Mesendoderm (in vitro differentiated cells): Measurements from ENCODE around the gene C12orf75.
A peak's percentile ranks its signal among the peaks of the same experiment; 100 is the strongest.

ENCODE experiments used
- DNase-seq: peaks from one replicate; pipeline ENCODE4 v3.0.0; 2013
- H2AK5ac ChIP-seq: 2 replicates; pipeline ENCODE4 v1.6.1; 2013; ENCODE audit warnings: low read length, inconsistent platforms
- H2BK120ac ChIP-seq: 2 replicates; pipeline ENCODE4 v1.6.1; 2013; ENCODE audit warnings: low read depth, mild to moderate bottlenecking, low read length, moderate library complexity, mixed read lengths
- H2BK15ac ChIP-seq: replicated peaks from 2 replicates; pipeline ENCODE4 v1.6.1; 2013; ENCODE audit warnings: low read depth, mild to moderate bottlenecking, moderate library complexity
- H2BK5ac ChIP-seq: 2 replicates; pipeline ENCODE4 v1.6.1; 2013; ENCODE audit warnings: low read length, inconsistent platforms
- H3K18ac ChIP-seq: 2 replicates; pipeline ENCODE4 v1.6.1; 2013; ENCODE audit warnings: mild to moderate bottlenecking, low read length, mixed read lengths
- H3K23ac ChIP-seq: one replicate; pipeline ENCODE4 v1.6.1; 2013; ENCODE audit warnings: low read length
- H3K27ac ChIP-seq: 2 replicates; pipeline ENCODE4 v1.5.1; 2013; ENCODE audit warnings: low read depth, mild to moderate bottlenecking, inconsistent platforms, low read length, moderate library complexity
- H3K27me3 ChIP-seq: 2 replicates; pipeline ENCODE4 v1.6.1; 2013; ENCODE audit warnings: low read length, control low read depth, mild to moderate bottlenecking, inconsistent platforms; ENCODE audit not compliant: insufficient read depth, poor library complexity
- H3K36me3 ChIP-seq: 2 replicates; pipeline ENCODE4 v1.6.1; 2013; ENCODE audit warnings: low read length, inconsistent platforms; ENCODE audit not compliant: control insufficient read depth, insufficient read depth
- H3K4ac ChIP-seq: one replicate; pipeline ENCODE4 v1.6.1; 2013; ENCODE audit warnings: low read depth, mild to moderate bottlenecking, low read length, moderate library complexity
- H3K4me1 ChIP-seq: 2 replicates; pipeline ENCODE4 v1.6.1; 2013; ENCODE audit warnings: low read depth, low read length, inconsistent platforms; ENCODE audit not compliant: control insufficient read depth
- H3K4me2 ChIP-seq: 2 replicates; pipeline ENCODE4 v1.6.1; 2013; ENCODE audit warnings: low read length
- H3K4me3 ChIP-seq: 2 replicates; pipeline ENCODE4 v1.5.1; 2013; ENCODE audit warnings: mild to moderate bottlenecking, low read length
- H3K56ac ChIP-seq: one replicate; pipeline ENCODE4 v1.6.1; 2013; ENCODE audit warnings: low read length
- H3K79me1 ChIP-seq: 2 replicates; pipeline ENCODE4 v1.6.1; 2013; ENCODE audit warnings: low read length, inconsistent platforms
- H3K79me2 ChIP-seq: 2 replicates; pipeline ENCODE4 v1.6.1; 2013; ENCODE audit warnings: mild to moderate bottlenecking, low read length; ENCODE audit not compliant: control insufficient read depth, insufficient read depth
- H3K9ac ChIP-seq: 2 replicates; pipeline ENCODE4 v1.6.1; 2013; ENCODE audit warnings: low read length, inconsistent platforms
- H4K5ac ChIP-seq: one replicate; pipeline ENCODE4 v1.6.1; 2013; ENCODE audit warnings: low read length
- H4K8ac ChIP-seq: one replicate; pipeline ENCODE4 v1.6.1; 2013; ENCODE audit warnings: low read depth, mild to moderate bottlenecking, control low read depth, low read length, moderate library complexity
- WGBS: extraction: QIAGEN DNeasy Blood & Tissue Kit; methylation state at CpG from one replicate; pipeline ENCODE4 v1.1.7; 2013; ENCODE audit warnings: low lambda C conversion rate, missing lambda C conversion rate; ENCODE audit not compliant: insufficient coverage; ENCODE audit errors: extremely low coverage; 5-methylcytosine and 5-hydroxymethylcytosine counted together

Gene C12orf75

GRCh38 chr12:105324704-105325103 is 5.8 kb upstream of the C12orf75 start:
- Histone ChIP-seq H3K27me3 (no peaks in the 10 kb centered on the region), H2AK5ac (no peak overlapping the region), H2BK120ac (no peak overlapping the region), H3K36me3 (no peaks in the 10 kb centered on the region), H3K23ac (no peak overlapping the region), H2BK15ac (no peak overlapping the region), H3K56ac (no peak overlapping the region), H2BK5ac (no peak overlapping the region), H3K79me2 (no peaks in the 10 kb centered on the region), H3K4me2 (no peak overlapping the region), H3K18ac (no peak overlapping the region), H3K4me1 (no peaks in the 10 kb centered on the region), H3K4me3 (no peak overlapping the region), H4K5ac (no peak overlapping the region), H3K4ac (no peak overlapping the region), H3K27ac (no peak overlapping the region), H3K79me1 (no peaks in the 10 kb centered on the region), H3K9ac (no peak overlapping the region), H4K8ac (no peak overlapping the region)
- WGBS, result no CpG with 5 or more reads among the region's 2 CpGs
- peak; percentile 32 for DNase-seq

DNA sequence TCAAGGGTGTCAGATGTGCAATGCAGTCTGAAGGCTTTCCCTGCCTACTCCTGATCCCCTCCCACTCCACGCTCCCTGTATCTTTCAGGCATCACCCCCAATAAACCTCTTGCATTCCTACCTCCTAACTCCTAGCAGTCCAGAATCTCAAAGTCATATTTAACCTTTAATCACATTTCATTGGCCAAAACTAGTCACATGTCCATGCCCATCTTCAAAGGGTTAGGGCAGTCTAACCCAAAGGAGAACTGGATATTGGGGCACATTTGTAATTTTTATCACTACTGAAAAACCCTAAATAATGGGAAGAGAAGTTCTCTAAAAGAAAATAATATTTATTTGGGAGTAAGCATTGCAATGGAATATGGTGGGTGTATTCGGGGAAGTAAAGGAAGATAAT is 5.4 kb upstream of the C12orf75 start:
- 100% methylated on average over 1 of the region's 2 CpGs for WGBS
- Histone ChIP-seq H3K4ac (no peak overlapping the region), H3K4me3 (no peak overlapping the region), H3K4me2 (no peak overlapping the region), H4K5ac (no peak overlapping the region), H3K27me3 (no peaks in the 10 kb centered on the region), H3K79me2 (no peaks in the 10 kb centered on the region), H3K9ac (no peak overlapping the region), H4K8ac (no peak overlapping the region), H3K56ac (no peak overlapping the region), H3K79me1 (no peaks in the 10 kb centered on the region), H3K36me3 (no peaks in the 10 kb centered on the region), H3K18ac (no peak overlapping the region), H2BK15ac (no peak overlapping the region), H3K23ac (no peak overlapping the region), H2BK120ac (no peak overlapping the region), H3K4me1 (peaks cover 1% of the 10 kb centered on the region), H3K27ac (no peak overlapping the region), H2AK5ac (no peak overlapping the region), H2BK5ac (no peak overlapping the region)
- DNase-seq, result no peak

- no peaks in the 10 kb centered on the region for H3K36me3 ChIP-seq
- H2AK5ac ChIP-seq, result no peak overlapping the region
- no peak overlapping the region for H2BK5ac ChIP-seq
- H3K4ac ChIP-seq, result no peak overlapping the region
- no peak overlapping the region for H4K8ac ChIP-seq
- no peak overlapping the region for H3K18ac ChIP-seq
- no peak for DNase-seq
- no peak overlapping the region for H3K4me3 ChIP-seq
- H3K56ac ChIP-seq, result no peak overlapping the region
- no CpG with 5 or more reads among the region's 9 CpGs for WGBS
- peaks cover 8% of the 10 kb centered on the region for H3K4me1 ChIP-seq
- H4K5ac ChIP-seq, result no peak overlapping the region
- no peak overlapping the region for H3K9ac ChIP-seq
- H3K79me1 ChIP-seq, result peaks cover 2% of the 10 kb centered on the region
- H3K27ac ChIP-seq, result no peak overlapping the region
- no peak overlapping the region for H2BK15ac ChIP-seq
- no peak overlapping the region for H3K23ac ChIP-seq
- H3K27me3 ChIP-seq, result no peaks in the 10 kb centered on the region
- peaks cover 2% of the 10 kb centered on the region for H3K79me2 ChIP-seq
- peak overlapping the region; percentile 9 for H3K4me2 ChIP-seq
- no peak overlapping the region for H2BK120ac ChIP-seq
These were observed 587 bp upstream of the C12orf75 start for GRCh38 chr12:105329926-105330282.

DNA sequence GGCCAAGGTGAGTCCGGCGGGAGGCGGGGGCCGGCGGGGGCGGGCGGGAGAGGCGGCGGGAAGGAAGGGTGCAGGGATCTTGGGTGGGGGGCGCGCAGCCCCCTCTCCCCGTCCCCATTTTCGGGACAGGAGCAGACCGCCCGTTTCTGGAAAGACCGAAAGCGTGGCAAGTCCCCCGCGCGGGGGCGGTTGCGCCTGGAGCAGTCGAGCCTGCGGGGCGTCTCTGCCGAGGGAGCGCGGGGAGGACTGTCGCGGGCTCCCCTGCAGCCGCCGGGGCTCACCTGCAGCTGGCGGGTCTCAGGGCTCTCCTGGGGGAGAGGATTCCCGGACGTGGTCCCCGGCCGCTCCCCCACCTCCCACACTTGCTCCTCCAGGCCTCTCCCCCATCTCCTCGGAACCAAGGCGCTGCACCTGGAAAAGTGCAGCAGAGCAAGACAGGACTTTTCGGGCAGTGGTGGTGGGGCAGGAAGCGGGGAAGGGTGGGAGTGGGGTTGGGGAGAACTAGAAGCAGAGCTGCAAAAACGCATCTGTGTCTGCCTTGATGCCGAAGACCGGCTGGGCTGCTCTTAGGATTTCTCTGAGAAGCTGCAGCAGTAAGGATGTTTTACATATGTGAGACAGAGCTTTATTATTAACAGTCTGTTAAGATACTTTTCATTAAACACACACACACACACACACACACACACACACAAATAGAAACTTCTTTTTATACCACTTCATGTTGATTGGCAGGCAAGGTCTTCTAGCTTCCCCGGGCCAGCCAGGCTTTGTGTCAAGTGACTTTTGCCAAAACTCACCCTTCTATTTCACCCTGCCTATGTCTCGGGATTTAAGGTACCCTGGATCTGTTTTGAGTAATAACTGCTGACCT is 677 bp downstream of the C12orf75 start:
- Histone ChIP-seq H3K56ac (peak overlapping the region; percentile 84), H3K23ac (no peak overlapping the region), H3K79me2 (peaks cover 2% of the 10 kb centered on the region), H3K4me1 (peaks cover 8% of the 10 kb centered on the region), H2BK120ac (no peak overlapping the region), H4K5ac (no peak overlapping the region), H3K36me3 (no peaks in the 10 kb centered on the region), H2BK15ac (no peak overlapping the region), H2AK5ac (no peak overlapping the region), H3K4me2 (peak overlapping the region; percentile 61), H3K79me1 (peaks cover 6% of the 10 kb centered on the region), H3K18ac (peak overlapping the region; percentile 90), H3K27ac (no peak overlapping the region), H4K8ac (no peak overlapping the region), H3K9ac (peak overlapping the region; percentile 67), H3K27me3 (no peaks in the 10 kb centered on the region), H2BK5ac (no peak overlapping the region), H3K4ac (peak overlapping the region; percentile 78), H3K4me3 (peak overlapping the region; percentile 50)
- peak; percentile 29 for DNase-seq
- no CpG with 5 or more reads among the region's 46 CpGs for WGBS

DNA sequence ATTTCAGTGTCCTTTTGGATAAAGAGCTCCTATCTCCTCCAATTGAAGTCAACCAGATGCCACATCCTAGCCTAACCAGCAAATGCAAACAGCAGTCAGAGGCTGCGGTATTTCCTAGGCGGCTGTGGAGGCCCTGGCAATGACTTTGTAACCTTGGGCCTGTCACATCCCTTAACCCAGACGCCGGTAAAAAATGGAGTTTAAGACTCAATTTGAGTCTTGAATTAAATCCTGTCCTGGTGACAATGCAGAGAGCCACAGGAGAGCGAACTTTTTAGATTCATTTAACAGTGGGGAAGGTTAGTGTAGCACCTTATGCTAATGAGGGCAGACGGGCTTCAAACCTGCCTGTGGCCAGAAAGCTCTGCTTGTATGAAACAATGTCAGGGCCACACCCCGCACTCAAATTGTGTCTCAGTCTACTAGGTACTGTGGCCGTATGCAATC is 1.3 kb downstream of the C12orf75 start:
- Histone ChIP-seq H3K23ac (no peak overlapping the region), H3K18ac (no peak overlapping the region), H3K4me1 (peaks cover 8% of the 10 kb centered on the region), H4K8ac (no peak overlapping the region), H3K4me3 (no peak overlapping the region), H3K4ac (no peak overlapping the region), H2BK15ac (no peak overlapping the region), H3K36me3 (no peaks in the 10 kb centered on the region), H2AK5ac (no peak overlapping the region), H4K5ac (no peak overlapping the region), H3K4me2 (peak overlapping the region; percentile 61), H2BK5ac (no peak overlapping the region), H3K9ac (peak overlapping the region; percentile 67), H3K27ac (peak overlapping the region; percentile 50), H3K27me3 (no peaks in the 10 kb centered on the region), H3K79me2 (peaks cover 2% of the 10 kb centered on the region), H2BK120ac (no peak overlapping the region), H3K79me1 (peaks cover 6% of the 10 kb centered on the region), H3K56ac (no peak overlapping the region)
- peak; percentile 54 for DNase-seq
- WGBS, result no CpG with 5 or more reads among the region's 8 CpGs
